ENCODE data around the gene EXT2.

- TF ChIP-seq GATA3 (IDR thresholded peaks at IDR 0.05; ENCODE audit: low read depth, low read length) (no peak), GATA2 (IDR thresholded peaks at IDR 0.05; ENCODE audit: low read depth, low read length) (no peak)
Measured at GRCh38 chr11:44186321-44186930, 90.9 kb downstream of the EXT2 start.
